HPDE6-E6E7 (cell line): Measurements from ENCODE around the gene TMC1.
"Not testable (repeated sequence)": the region's sequence is repeated elsewhere in the genome, so short reads cannot be mapped to it uniquely, and the experiment has no call there.

Source experiments
- DNase-seq: peaks from one replicate; pipeline ENCODE4 v3.0.0; 2011; ENCODE audit warnings: missing footprints; ENCODE audit errors: extremely low spot score

The TMC1 gene

GRCh38 chr9:72758944-72759343 lies 237.5 kb downstream of the TMC1 start:
- DNase-seq = no peak

GRCh38 chr9:72763022-72763421 lies 241.6 kb downstream of the TMC1 start:
- DNase-seq = no peak

GRCh38 chr9:72769546-72769945 lies 248.1 kb downstream of the TMC1 start:
- DNase-seq = no peak

GRCh38 chr9:72772661-72773060 lies 251.3 kb downstream of the TMC1 start:
- DNase-seq = no peak

GRCh38 chr9:72773570-72773969 lies 252.2 kb downstream of the TMC1 start:
- DNase-seq = no peak

GRCh38 chr9:72775570-72775969 lies 254.2 kb downstream of the TMC1 start:
- DNase-seq = no peak

GRCh38 chr9:72779614-72780013 lies 258.2 kb downstream of the TMC1 start:
- DNase-seq = peak; percentile 6

- no peak for DNase-seq
These were observed 265.5 kb downstream of the TMC1 start for GRCh38 chr9:72786948-72787347.

- DNase-seq = no peak
These were observed 267.7 kb downstream of the TMC1 start for GRCh38 chr9:72788966-72789735.

GRCh38 chr9:72789885-72790284 lies 268.5 kb downstream of the TMC1 start:
- no peak for DNase-seq

- no peak for DNase-seq
These were observed 269.6 kb downstream of the TMC1 start for GRCh38 chr9:72790989-72791388.

GRCh38 chr9:72791436-72791835 lies 270.0 kb downstream of the TMC1 start:
- DNase-seq = no peak

GRCh38 chr9:72794946-72795345 lies 273.5 kb downstream of the TMC1 start:
- no peak for DNase-seq

GRCh38 chr9:72800328-72800994 lies 279.1 kb downstream of the TMC1 start:
- no peak for DNase-seq

- no peak for DNase-seq
These were observed 283.8 kb downstream of the TMC1 start for GRCh38 chr9:72805238-72805637.

GRCh38 chr9:72806313-72806809 lies 285.0 kb downstream of the TMC1 start:
- DNase-seq = not testable (repeated sequence)

- DNase-seq = no peak
These were observed 286.5 kb downstream of the TMC1 start for GRCh38 chr9:72807765-72808445.

- DNase-seq = no peak
These were observed 287.0 kb downstream of the TMC1 start for GRCh38 chr9:72808446-72808768.

- DNase-seq = no peak
These were observed 288.2 kb downstream of the TMC1 start for GRCh38 chr9:72809586-72809985.

GRCh38 chr9:72812559-72813111 lies 291.2 kb downstream of the TMC1 start:
- DNase-seq = no peak

GRCh38 chr9:72813544-72813943 lies 292.1 kb downstream of the TMC1 start:
- no peak for DNase-seq

- no peak for DNase-seq
These were observed 292.7 kb downstream of the TMC1 start for GRCh38 chr9:72814083-72814597.
